Measurements from ENCODE around the gene MAT2A.

DNA sequence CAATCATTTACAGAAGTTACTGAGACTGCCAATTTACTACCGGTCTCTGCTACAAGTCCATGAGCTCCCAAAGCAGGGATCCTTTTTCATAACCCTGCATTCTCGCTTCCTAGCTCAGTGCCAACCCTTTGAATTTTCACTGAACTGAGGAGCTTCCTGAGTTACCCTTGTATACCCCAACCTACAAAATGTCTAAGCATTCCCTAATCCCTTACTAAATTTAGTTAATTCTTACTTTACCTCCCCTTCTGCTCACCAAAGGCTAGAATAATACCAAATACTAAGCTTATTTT, 9.6 kb downstream of the MAT2A start:
- TF ChIP-seq POLR2A (IDR thresholded peaks at IDR 0.05) (no peak), EP300 (IDR thresholded peaks at IDR 0.05) (no peak)
- TF ChIP-seq, protein P1, sequence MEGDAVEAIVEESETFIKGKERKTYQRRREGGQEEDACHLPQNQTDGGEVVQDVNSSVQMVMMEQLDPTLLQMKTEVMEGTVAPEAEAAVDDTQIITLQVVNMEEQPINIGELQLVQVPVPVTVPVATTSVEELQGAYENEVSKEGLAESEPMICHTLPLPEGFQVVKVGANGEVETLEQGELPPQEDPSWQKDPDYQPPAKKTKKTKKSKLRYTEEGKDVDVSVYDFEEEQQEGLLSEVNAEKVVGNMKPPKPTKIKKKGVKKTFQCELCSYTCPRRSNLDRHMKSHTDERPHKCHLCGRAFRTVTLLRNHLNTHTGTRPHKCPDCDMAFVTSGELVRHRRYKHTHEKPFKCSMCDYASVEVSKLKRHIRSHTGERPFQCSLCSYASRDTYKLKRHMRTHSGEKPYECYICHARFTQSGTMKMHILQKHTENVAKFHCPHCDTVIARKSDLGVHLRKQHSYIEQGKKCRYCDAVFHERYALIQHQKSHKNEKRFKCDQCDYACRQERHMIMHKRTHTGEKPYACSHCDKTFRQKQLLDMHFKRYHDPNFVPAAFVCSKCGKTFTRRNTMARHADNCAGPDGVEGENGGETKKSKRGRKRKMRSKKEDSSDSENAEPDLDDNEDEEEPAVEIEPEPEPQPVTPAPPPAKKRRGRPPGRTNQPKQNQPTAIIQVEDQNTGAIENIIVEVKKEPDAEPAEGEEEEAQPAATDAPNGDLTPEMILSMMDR (IDR thresholded peaks at IDR 0.05) = no peak

All from tibial nerve (tissue), 4 donors.